Measurements from ENCODE around the gene AMY2B. TPM values are rescaled to one million over a fixed set of nuclear protein-coding genes. Genes with fewer than 3 reads are reported as not detected.
"Not testable (repeated sequence)": the region's sequence is repeated elsewhere in the genome, so short reads cannot be mapped to it uniquely, and the experiment has no call there.

The AMY2B gene
- total and polyA plus RNA-seq, 2 of the 4 experiments (the other 2 are of a cell fraction) = 0.72 to 1.7 TPM

DNA sequence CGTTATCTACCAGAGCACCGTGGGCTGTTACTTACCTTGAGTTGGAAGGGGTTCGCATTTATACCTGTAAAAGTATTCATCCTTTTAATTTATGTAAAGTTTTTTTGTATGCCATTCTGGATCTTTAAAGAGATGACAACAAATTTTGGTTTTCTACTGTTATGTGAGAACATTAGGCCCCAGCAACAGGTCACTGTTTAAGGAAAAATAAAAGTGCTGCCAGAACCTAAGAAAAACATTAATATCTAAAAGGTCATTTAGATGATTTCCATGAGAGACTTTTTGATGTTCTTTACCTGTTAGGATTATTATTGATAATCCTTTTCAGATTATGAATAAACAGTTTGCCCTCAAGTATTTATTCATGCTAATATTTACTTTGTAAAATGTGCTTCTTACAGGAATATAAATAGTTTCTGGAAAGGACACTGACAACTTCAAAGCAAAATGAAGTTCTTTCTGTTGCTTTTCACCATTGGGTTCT is 45.6 kb downstream of the AMY2B start, which contains the start of gene AMY2A:
AMY2A (plus strand) TSS at position 434 of the 484 bp plus-strand sequence; CDS start at position 448, 14 bp downstream.
- H2AK9ac ChIP-seq (replicated peaks; ENCODE audit: low read depth, low read length, poor library complexity); CTCF ChIA-PET; H3K4me3 ChIP-seq (ENCODE audit: insufficient read depth, low read depth, low read length); H2BK5ac ChIP-seq (ENCODE audit: low read depth, low read length, poor library complexity, severe bottlenecking); ATAC-seq (ENCODE audit: low read depth); H3K4me1 ChIP-seq (ENCODE audit: control insufficient read depth, insufficient read depth, low read length); DNase-seq; H2AK5ac ChIP-seq (ENCODE audit: low read depth, low read length); H3K4ac ChIP-seq (ENCODE audit: low read depth, low read length); intact Hi-C loops (cut with micrococcal nuclease); H3K9me1 ChIP-seq (ENCODE audit: insufficient read depth, low read length); H3K4me2 ChIP-seq (ENCODE audit: low read depth, low read length); POLR2A ChIA-PET (ENCODE audit: unreplicated experiment); H3K36me3 ChIP-seq (ENCODE audit: control insufficient read depth, insufficient read depth, low read length); H3K27me3 ChIP-seq (ENCODE audit: control insufficient read depth, insufficient read depth, low read length); H3K9me3 ChIP-seq (ENCODE audit: control insufficient read depth, insufficient read depth, low read length); H3K27ac ChIP-seq (ENCODE audit: insufficient read depth, low read length); H4K20me1 ChIP-seq (ENCODE audit: insufficient read depth, low read length); H2BK15ac ChIP-seq (ENCODE audit: low read depth, low read length); H3K79me1 ChIP-seq (ENCODE audit: low read depth in 1 of 2, low read length in 2 of 2); H2BK20ac ChIP-seq (ENCODE audit: low read depth, low read length); H2BK120ac ChIP-seq (ENCODE audit: low read depth, low read length); H3K56ac ChIP-seq (ENCODE audit: extremely low read depth, insufficient read depth, low read length); H3K9ac ChIP-seq (ENCODE audit: low read depth, low read length); BruUV-seq (replicated peaks); H3K18ac ChIP-seq (ENCODE audit: low read depth, low read length); H3K23ac ChIP-seq (ENCODE audit: low read depth, low read length); H2AFZ ChIP-seq (replicated peaks; ENCODE audit: low read length, poor library complexity); H3K14ac ChIP-seq (replicated peaks; ENCODE audit: low read depth, low read length); in situ Hi-C loops (cut with MboI; ENCODE audit: low sequenced_read_pairs); H4K91ac ChIP-seq (ENCODE audit: insufficient read depth, low read depth, low read length); H4K8ac ChIP-seq (ENCODE audit: low read depth in 2 of 2, low read length in 2 of 2); H4K5ac ChIP-seq (ENCODE audit: low read depth, low read length); dilution Hi-C loops (cut with HindIII; ENCODE audit: low sequenced_read_pairs, unreplicated experiment): not testable (repeated sequence)
- no CpG with 5 or more reads among the region's 3 CpGs for WGBS, 2 experiments (ENCODE audit: extremely low coverage in 2 of 2, insufficient read length in 1 of 2)

DNA sequence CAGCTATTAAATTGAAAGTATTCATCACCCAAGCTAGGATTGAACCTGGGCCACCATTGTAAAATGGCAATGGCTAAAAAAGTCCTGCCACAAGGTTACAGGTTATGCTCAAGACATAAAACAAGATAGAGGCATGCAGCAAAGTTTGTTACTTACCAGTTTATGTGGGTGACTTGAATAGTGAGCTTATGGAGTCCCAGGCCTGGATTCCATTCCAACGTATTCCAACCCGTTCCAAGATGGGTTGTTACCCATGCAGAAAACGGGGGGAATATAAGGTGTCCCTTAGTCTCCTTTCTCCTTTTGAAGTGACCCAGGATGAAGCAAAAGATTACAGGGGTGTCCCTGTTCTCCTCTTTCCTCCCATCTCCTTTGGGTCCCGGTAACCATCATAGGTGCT is 56.0 kb downstream of the AMY2B start:
- H3K9me1 ChIP-seq (ENCODE audit: insufficient read depth, low read length); H3K18ac ChIP-seq (ENCODE audit: low read depth, low read length); H3K4me3 ChIP-seq (ENCODE audit: insufficient read depth, low read depth, low read length); H3K4me2 ChIP-seq (ENCODE audit: low read depth, low read length); H2AFZ ChIP-seq (replicated peaks; ENCODE audit: low read length, poor library complexity); H4K20me1 ChIP-seq (ENCODE audit: insufficient read depth, low read length); H2BK120ac ChIP-seq (ENCODE audit: low read depth, low read length); dilution Hi-C loops (cut with HindIII; ENCODE audit: low sequenced_read_pairs, unreplicated experiment); H2BK5ac ChIP-seq (ENCODE audit: low read depth, low read length, poor library complexity, severe bottlenecking); H3K23ac ChIP-seq (ENCODE audit: low read depth, low read length); in situ Hi-C loops (cut with MboI; ENCODE audit: low sequenced_read_pairs); H3K79me1 ChIP-seq (ENCODE audit: low read depth in 1 of 2, low read length in 2 of 2); H3K56ac ChIP-seq (ENCODE audit: extremely low read depth, insufficient read depth, low read length); H2BK15ac ChIP-seq (ENCODE audit: low read depth, low read length); H3K27me3 ChIP-seq (ENCODE audit: control insufficient read depth, insufficient read depth, low read length); intact Hi-C loops (cut with micrococcal nuclease); ATAC-seq (ENCODE audit: low read depth); BruUV-seq (replicated peaks); H4K8ac ChIP-seq (ENCODE audit: low read depth in 2 of 2, low read length in 2 of 2); H4K91ac ChIP-seq (ENCODE audit: insufficient read depth, low read depth, low read length); H3K27ac ChIP-seq (ENCODE audit: insufficient read depth, low read length); H3K9me3 ChIP-seq (ENCODE audit: control insufficient read depth, insufficient read depth, low read length); CTCF ChIA-PET; POLR2A ChIA-PET (ENCODE audit: unreplicated experiment); H3K4ac ChIP-seq (ENCODE audit: low read depth, low read length); H2BK20ac ChIP-seq (ENCODE audit: low read depth, low read length); H3K4me1 ChIP-seq (ENCODE audit: control insufficient read depth, insufficient read depth, low read length); H4K5ac ChIP-seq (ENCODE audit: low read depth, low read length); H3K9ac ChIP-seq (ENCODE audit: low read depth, low read length); H2AK5ac ChIP-seq (ENCODE audit: low read depth, low read length); H3K36me3 ChIP-seq (ENCODE audit: control insufficient read depth, insufficient read depth, low read length); H3K14ac ChIP-seq (replicated peaks; ENCODE audit: low read depth, low read length); H2AK9ac ChIP-seq (replicated peaks; ENCODE audit: low read depth, low read length, poor library complexity); DNase-seq: not testable (repeated sequence)
- WGBS, 2 experiments (ENCODE audit: extremely low coverage in 2 of 2, insufficient read length in 1 of 2) = no CpG with 5 or more reads among the region's 4 CpGs

Data from IMR-90 (cell line).